HepG2 (cell line): ENCODE data around the gene MBTD1. TPM values are rescaled to one million over a fixed set of nuclear protein-coding genes. Genes with fewer than 3 reads are reported as not detected.

ENCODE experiments used
- ATF7 ChIP-seq, 2 experiments: fragments of 450-650 bp in 1 of 2; sonication (generic) in 1 of 2; formaldehyde crosslinking in 1 of 2; IDR thresholded peaks; 2 replicates each; pipeline versions ENCODE4 v1.4.0 to v1.6.1; 2016 to 2020; ENCODE audit warnings: antibody characterized with exemption in 1 of 2, mild to moderate bottlenecking in 1 of 2, missing genetic modification reagents in 1 of 2
- BCL6 ChIP-seq: IDR thresholded peaks from 2 replicates; pipeline ENCODE4 v1.6.1; 2016; ENCODE audit warnings: missing genetic modification reagents, missing compliant biosample characterization
- CCAR2 ChIP-seq: fragments of 200-400 bp; formaldehyde crosslinking; optimal IDR thresholded peaks from 2 replicates; pipeline ENCODE3; 2018; ENCODE audit warnings: low read depth, mild to moderate bottlenecking, low read length, moderate library complexity
- CEBPB ChIP-seq: IDR thresholded peaks from 2 replicates; pipeline ENCODE4 v1.6.1; 2011; ENCODE audit warnings: low read depth, low read length, improper control_type of control experiment, borderline replicate concordance
- CENPX ChIP-seq: sonication (generic); formaldehyde crosslinking; IDR thresholded peaks from 2 replicates; pipeline ENCODE4 v1.9.0; 2021; ENCODE audit warnings: mild to moderate bottlenecking, missing genetic modification reagents, moderate library complexity
- GATA4 ChIP-seq: sonication (generic); IDR thresholded peaks from 2 replicates; pipeline ENCODE4 v1.6.1; 2016; ENCODE audit warnings: antibody characterized with exemption, low read depth, borderline replicate concordance
- HHEX ChIP-seq: IDR thresholded peaks from 2 replicates; pipeline ENCODE4 v1.6.1; 2016; ENCODE audit warnings: control low read depth
- HMG20B ChIP-seq: conservative IDR thresholded peaks from 2 replicates; pipeline ENCODE4 v1.6.1; 2016; ENCODE audit warnings: missing genetic modification reagents, missing compliant biosample characterization
- KDM6A ChIP-seq: IDR thresholded peaks from 2 replicates; pipeline ENCODE4 v1.6.1; 2016; ENCODE audit warnings: low read depth
- MYC ChIP-seq: sonication (generic); formaldehyde crosslinking; IDR thresholded peaks from 2 replicates; pipeline ENCODE4 v1.9.0; 2021; ENCODE audit warnings: missing genetic modification reagents, borderline replicate concordance
- NR2F2 ChIP-seq: IDR thresholded peaks from 2 replicates; pipeline ENCODE4 v1.6.1; 2012; ENCODE audit warnings: low read depth, inconsistent platforms, borderline replicate concordance
- PHF20 ChIP-seq: sonication (generic); formaldehyde crosslinking; IDR thresholded peaks from 2 replicates; pipeline ENCODE4 v1.5.0; 2020; ENCODE audit warnings: mild to moderate bottlenecking, missing genetic modification reagents
- REPIN1 ChIP-seq: sonication (generic); formaldehyde crosslinking; IDR thresholded peaks from 2 replicates; pipeline ENCODE4 v1.8.0; 2022; ENCODE audit warnings: missing genetic modification reagents, low read depth, mild to moderate bottlenecking, borderline replicate concordance
- RFXANK ChIP-seq: IDR thresholded peaks from 2 replicates; pipeline ENCODE4 v1.6.1; 2016
- RXRA ChIP-seq: sonication (generic); formaldehyde crosslinking; IDR thresholded peaks from 2 replicates; pipeline ENCODE4 v1.5.1; 2020; ENCODE audit warnings: missing genetic modification reagents
- SP1 ChIP-seq, 2 experiments: fragments of 450-650 bp in 1 of 2; sonication (generic) in 1 of 2; formaldehyde crosslinking in 1 of 2; IDR thresholded peaks; 2 replicates each; pipeline versions ENCODE4 v1.4.0 to v1.6.1; 2016 to 2020; ENCODE audit warnings: missing genetic modification reagents in 1 of 2
- TRIM24 ChIP-seq: sonication (generic); formaldehyde crosslinking; IDR thresholded peaks from 2 replicates; pipeline ENCODE4 v1.8.0; 2022; ENCODE audit warnings: mild to moderate bottlenecking, missing genetic modification reagents
- YEATS2 ChIP-seq: sonication (generic); formaldehyde crosslinking; IDR thresholded peaks from 2 replicates; pipeline ENCODE4 v1.4.0; 2020; ENCODE audit warnings: missing genetic modification reagents, borderline replicate concordance
- ZFP36 ChIP-seq: fragments of 150-350 bp; IDR thresholded peaks from 2 replicates; pipeline ENCODE4 v1.6.1; 2018; ENCODE audit warnings: borderline replicate concordance, low read length, low read depth; ENCODE audit not compliant: partially characterized antibody
- ZNF232 ChIP-seq: sonication (generic); formaldehyde crosslinking; IDR thresholded peaks from 2 replicates; pipeline ENCODE4 v1.4.0; 2020; ENCODE audit warnings: missing genetic modification reagents, borderline replicate concordance
- ZNF615 ChIP-seq: sonication (generic); formaldehyde crosslinking; IDR thresholded peaks from 2 replicates; pipeline ENCODE4 v1.5.0; 2020; ENCODE audit warnings: mild to moderate bottlenecking, missing genetic modification reagents, borderline replicate concordance
- polyA plus RNA-seq, 8 experiments: library from polyadenylated mRNA; depleted of rRNA in 3 of 8; stranded (reverse) in 7 of 8; unstranded in 1 of 8; fragments of >200 nt; fragmentation: Illumina TruSeq in 4 of 8; extraction: Trizol in 4 of 8; gene quantifications; 2 replicates each; pipeline versions ENCODE4 v1.2.1 to v1.2.3, GENCODE V29; 2011 to 2016; ENCODE audit warnings: low read depth in 4 of 8, missing spikeins in 1 of 8, mixed read lengths in 1 of 8; ENCODE audit not compliant: insufficient read depth in 1 of 8
- total RNA-seq, 5 experiments: library from RNA; depleted of rRNA; stranded (reverse); fragments of >200 nt; fragmentation: Illumina TruSeq; extraction: Trizol; gene quantifications; 2 replicates each; pipeline ENCODE4 v1.2.3, GENCODE V29; 2016; ENCODE audit warnings: low read depth in 1 of 5
- TF ChIP-seq, protein P1 (sequence below), 2 experiments: sonication (generic) in 1 of 2; formaldehyde crosslinking in 1 of 2; IDR thresholded peaks; 2 replicates each; pipeline versions ENCODE4 v1.4.0 to v1.6.1; 2018 to 2020; ENCODE audit warnings: missing genetic modification reagents in 2 of 2, borderline replicate concordance in 1 of 2, low read depth in 1 of 2, mild to moderate bottlenecking in 1 of 2, missing biosample characterization in 1 of 2
- TF ChIP-seq, protein P2 (sequence below): IDR thresholded peaks from 2 replicates; pipeline ENCODE4 v1.6.1; 2016
- TF ChIP-seq, protein P3 (sequence below): sonication (generic); formaldehyde crosslinking; IDR thresholded peaks from 2 replicates; pipeline ENCODE4 v1.8.0; 2023; ENCODE audit warnings: mild to moderate bottlenecking, missing genetic modification reagents
- TF ChIP-seq, protein P4 (sequence below): sonication (generic); formaldehyde crosslinking; IDR thresholded peaks from 2 replicates; pipeline ENCODE4 v1.8.0; 2022; ENCODE audit warnings: missing genetic modification reagents, low read depth, mild to moderate bottlenecking, borderline replicate concordance

The MBTD1 gene
- total and polyA plus RNA-seq, 2 of the 13 experiments (the other 11 are each of a cell fraction or from before 2014, with no cell fraction given), result 20.9 TPM

DNA sequence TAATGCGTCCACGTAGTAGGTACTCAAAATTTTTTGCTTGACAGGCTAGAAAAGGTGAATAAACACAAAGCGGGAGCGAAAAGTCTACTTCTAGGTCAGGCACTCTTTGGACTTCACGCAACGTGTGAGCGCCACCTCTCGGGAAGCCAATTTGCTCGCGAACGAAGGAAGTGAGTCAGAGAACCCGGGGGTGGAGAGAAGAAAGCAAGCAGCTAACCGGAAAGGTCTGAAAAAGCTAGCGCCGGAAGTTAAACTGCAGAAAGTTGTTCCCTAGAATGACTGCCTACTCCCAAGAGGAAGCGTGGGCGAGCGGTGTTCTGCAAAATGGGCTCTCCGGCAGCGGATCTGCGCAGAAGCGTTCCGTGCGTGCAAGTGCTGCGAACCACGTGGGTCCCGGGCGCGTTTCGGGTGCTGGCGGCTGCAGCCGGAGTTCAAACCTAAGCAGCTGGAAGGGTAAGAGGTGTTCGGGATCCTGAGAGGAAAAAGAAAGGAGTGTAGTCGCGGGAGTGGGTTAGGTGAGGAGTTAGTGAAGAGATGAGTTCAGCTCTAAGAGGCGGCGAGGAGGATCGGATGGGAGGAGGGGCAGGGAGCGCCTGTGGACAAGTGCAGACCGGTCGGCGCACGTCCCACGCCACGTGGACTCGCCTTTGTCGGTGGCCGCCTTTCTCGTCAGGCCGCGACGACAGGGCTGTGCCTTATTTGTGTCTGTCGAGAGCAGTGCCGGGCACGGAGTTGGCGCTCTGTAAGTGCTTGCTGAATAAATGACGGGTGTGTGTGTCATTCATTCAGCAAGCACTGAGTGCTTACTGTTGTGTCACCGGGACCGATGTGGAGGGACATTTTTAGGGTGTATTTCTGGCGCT is 106.4 kb downstream of the MBTD1 start, which contains the start of gene NME1 (continued):
- TF ChIP-seq GATA4 (0 out of 2 replicates have a peak, but pooled peaks have one; percentile 45), RXRA (CRISPR knock-in tag) (peak; percentile 95), CENPX (no peak), HMG20B (CRISPR knock-in tag) (peak; percentile 90), YEATS2 (peak; percentile 99), SP1 (IDR thresholded peaks at IDR 0.05) (no peak), SP1 (CRISPR knock-in tag; IDR thresholded peaks at IDR 0.05) (peak; percentile 97), CEBPB (no peak), ZNF232 (CRISPR knock-in tag) (peak; percentile 99), HHEX (CRISPR knock-in tag) (peak; percentile 19; the same call in 1 of the 2 replicates), KDM6A (no peak), PHF20 (CRISPR knock-in tag) (peak; percentile 99), CCAR2 (peak; percentile 99), TRIM24 (no peak; the same call in 1 of the 2 replicates), BCL6 (CRISPR knock-in tag) (peak; percentile 62), RFXANK (CRISPR knock-in tag) (peak; percentile 96), ZFP36 (peak; percentile 55), NR2F2 (peak; percentile 83; the same call in 1 of the 2 replicates), ATF7 (IDR thresholded peaks at IDR 0.05) (no peak), ATF7 (CRISPR knock-in tag; IDR thresholded peaks at IDR 0.05) (peak; percentile 97), REPIN1 (CRISPR knock-in tag) (peak; percentile 99), MYC (CRISPR knock-in tag) (peak; percentile 100), ZNF615 (CRISPR knock-in tag) (peak; percentile 98)
- TF ChIP-seq, protein P1, sequence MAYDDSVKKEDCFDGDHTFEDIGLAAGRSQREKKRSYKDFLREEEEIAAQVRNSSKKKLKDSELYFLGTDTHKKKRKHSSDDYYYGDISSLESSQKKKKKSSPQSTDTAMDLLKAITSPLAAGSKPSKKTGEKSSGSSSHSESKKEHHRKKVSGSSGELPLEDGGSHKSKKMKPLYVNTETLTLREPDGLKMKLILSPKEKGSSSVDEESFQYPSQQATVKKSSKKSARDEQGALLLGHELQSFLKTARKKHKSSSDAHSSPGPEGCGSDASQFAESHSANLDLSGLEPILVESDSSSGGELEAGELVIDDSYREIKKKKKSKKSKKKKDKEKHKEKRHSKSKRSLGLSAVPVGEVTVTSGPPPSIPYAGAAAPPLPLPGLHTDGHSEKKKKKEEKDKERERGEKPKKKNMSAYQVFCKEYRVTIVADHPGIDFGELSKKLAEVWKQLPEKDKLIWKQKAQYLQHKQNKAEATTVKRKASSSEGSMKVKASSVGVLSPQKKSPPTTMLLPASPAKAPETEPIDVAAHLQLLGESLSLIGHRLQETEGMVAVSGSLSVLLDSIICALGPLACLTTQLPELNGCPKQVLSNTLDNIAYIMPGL (CRISPR knock-in tag; IDR thresholded peaks at IDR 0.05; ENCODE audit: borderline replicate concordance in 1 of 2, low read depth in 1 of 2), result peak; percentile 98 to 99
- TF ChIP-seq, protein P2, sequence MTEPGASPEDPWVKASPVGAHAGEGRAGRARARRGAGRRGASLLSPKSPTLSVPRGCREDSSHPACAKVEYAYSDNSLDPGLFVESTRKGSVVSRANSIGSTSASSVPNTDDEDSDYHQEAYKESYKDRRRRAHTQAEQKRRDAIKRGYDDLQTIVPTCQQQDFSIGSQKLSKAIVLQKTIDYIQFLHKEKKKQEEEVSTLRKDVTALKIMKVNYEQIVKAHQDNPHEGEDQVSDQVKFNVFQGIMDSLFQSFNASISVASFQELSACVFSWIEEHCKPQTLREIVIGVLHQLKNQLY, result peak; percentile 94
- TF ChIP-seq, protein P3, sequence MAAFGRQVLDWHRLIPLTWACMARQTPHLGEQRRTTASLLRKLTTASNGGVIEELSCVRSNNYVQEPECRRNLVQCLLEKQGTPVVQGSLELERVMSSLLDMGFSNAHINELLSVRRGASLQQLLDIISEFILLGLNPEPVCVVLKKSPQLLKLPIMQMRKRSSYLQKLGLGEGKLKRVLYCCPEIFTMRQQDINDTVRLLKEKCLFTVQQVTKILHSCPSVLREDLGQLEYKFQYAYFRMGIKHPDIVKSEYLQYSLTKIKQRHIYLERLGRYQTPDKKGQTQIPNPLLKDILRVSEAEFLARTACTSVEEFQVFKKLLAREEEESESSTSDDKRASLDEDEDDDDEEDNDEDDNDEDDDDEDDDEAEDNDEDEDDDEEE (CRISPR knock-in tag), result peak; percentile 97
- TF ChIP-seq, protein P4, sequence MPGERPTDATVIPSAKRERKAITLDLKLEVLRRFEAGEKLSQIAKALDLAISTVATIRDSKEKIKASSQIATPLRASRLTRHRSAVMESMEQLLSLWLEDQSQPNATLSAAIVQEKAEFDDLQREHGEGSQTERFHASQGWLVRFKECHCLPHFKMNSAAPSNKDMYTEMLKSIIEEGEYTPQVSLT (CRISPR knock-in tag), result no peak; the same call in 1 of the 2 replicates
